Measurements from ENCODE around the gene ADAM12.

- no peak for TF ChIP-seq CTCF (IDR thresholded peaks at IDR 0.05; ENCODE audit: extremely low read depth in 1 of 2, insufficient read depth in 1 of 2, low read depth in 1 of 2, low read length in 2 of 2)
- no peak for TF ChIP-seq MAX (IDR thresholded peaks at IDR 0.05; ENCODE audit: insufficient read depth, insufficient read length)
- no peak for TF ChIP-seq EZH2 (IDR thresholded peaks at IDR 0.05; ENCODE audit: borderline replicate concordance, low read depth, low read length, severe bottlenecking)
- TF ChIP-seq POLR2AphosphoS5 (IDR thresholded peaks at IDR 0.05; ENCODE audit: insufficient read depth, low read depth, low read length) = no peak
- TF ChIP-seq POLR2A (IDR thresholded peaks at IDR 0.05; ENCODE audit: low read depth, low read length) = no peak
- TF ChIP-seq FOS (IDR thresholded peaks at IDR 0.05; ENCODE audit: borderline replicate concordance, insufficient read depth, low read length) = no peak
- TF ChIP-seq GATA2 (IDR thresholded peaks at IDR 0.05; ENCODE audit: insufficient read depth, insufficient read length, low read depth, low read length) = no peak
- TF ChIP-seq MYC (IDR thresholded peaks at IDR 0.05; ENCODE audit: low read depth, low read length) = no peak
- no peak for TF ChIP-seq JUN (IDR thresholded peaks at IDR 0.05; ENCODE audit: borderline replicate concordance, insufficient read depth, insufficient read length, low read depth)
Observed at GRCh38 chr10:126104767-126105166, 283.5 kb downstream of the ADAM12 start.
